SH-SY5Y (cell line): ENCODE data around the gene GNAT2.

Experiments used
- GATA2 ChIP-seq: IDR thresholded peaks from 2 replicates; pipeline ENCODE4 v1.6.1; 2011; ENCODE audit warnings: mild to moderate bottlenecking, low read depth, low read length
- GATA3 ChIP-seq: IDR thresholded peaks from 2 replicates; pipeline ENCODE4 v1.6.1; 2011; ENCODE audit warnings: low read depth, mild to moderate bottlenecking, low read length, moderate library complexity

GRCh38 chr1:109564194-109564878, 55.1 kb downstream of the GNAT2 start:
- TF ChIP-seq GATA3, result no peak
- TF ChIP-seq GATA2, result no peak
